Gastroesophageal sphincter (tissue), 3 donors: Measurements from ENCODE around the gene VENTX.

Source experiments
- CTCF ChIP-seq, 4 experiments: fragments of 200-600 bp in 2 of 4; fragments of 450-650 bp in 2 of 4; sonication (generic) in 1 of 4; IDR thresholded peaks; one replicate each; pipeline ENCODE4 v1.5.1; 2017 to 2019; ENCODE audit warnings: antibody characterized with exemption in 4 of 4, mild to moderate bottlenecking in 2 of 4, moderate library complexity in 2 of 4
- POLR2A ChIP-seq, 2 donors: fragments of 450-650 bp; IDR thresholded peaks; one replicate each; pipeline ENCODE4 v1.6.1; 2017; ENCODE audit warnings: antibody characterized with exemption in 2 of 2, mild to moderate bottlenecking in 2 of 2, moderate library complexity in 1 of 2
- POLR2AphosphoS5 ChIP-seq: sonication (generic); formaldehyde crosslinking; IDR thresholded peaks from one replicate; pipeline ENCODE4 v1.6.1; 2017; ENCODE audit warnings: antibody characterized with exemption

DNA sequence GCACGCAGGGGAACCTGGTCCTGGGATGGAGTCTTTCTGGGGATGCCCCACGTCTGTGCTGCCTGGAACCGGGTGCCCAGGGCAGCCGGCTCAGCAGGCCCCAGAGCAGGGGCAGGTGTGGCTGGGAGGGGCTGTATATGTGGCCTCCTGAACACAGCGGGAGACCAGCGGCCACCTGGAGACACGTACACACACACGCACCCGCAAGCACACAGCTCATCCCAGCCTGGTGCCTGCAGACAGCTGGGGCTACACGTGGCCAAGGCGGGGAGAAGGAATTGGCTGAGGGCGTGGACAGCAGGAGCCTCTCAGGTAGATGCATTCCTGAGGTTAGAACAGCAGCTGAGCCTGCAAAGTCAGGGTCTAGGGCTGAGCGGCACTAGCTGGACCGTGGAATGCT lies 25.0 kb downstream of the VENTX start:
- no peak for TF ChIP-seq POLR2AphosphoS5
- no peak for TF ChIP-seq CTCF (IDR thresholded peaks at IDR 0.05)
- no peak for TF ChIP-seq POLR2A (IDR thresholded peaks at IDR 0.05)
